COR-L47 (cell line): ENCODE results near the gene POMT1.
"Not testable (repeated sequence)": the region's sequence is repeated elsewhere in the genome, so short reads cannot be mapped to it uniquely, and the experiment has no call there.

Source experiments
- DNase-seq: peaks from one replicate; lab custom pipeline; 2025; lab: John Stamatoyannopoulos, UW

POMT1 gene, protein sequence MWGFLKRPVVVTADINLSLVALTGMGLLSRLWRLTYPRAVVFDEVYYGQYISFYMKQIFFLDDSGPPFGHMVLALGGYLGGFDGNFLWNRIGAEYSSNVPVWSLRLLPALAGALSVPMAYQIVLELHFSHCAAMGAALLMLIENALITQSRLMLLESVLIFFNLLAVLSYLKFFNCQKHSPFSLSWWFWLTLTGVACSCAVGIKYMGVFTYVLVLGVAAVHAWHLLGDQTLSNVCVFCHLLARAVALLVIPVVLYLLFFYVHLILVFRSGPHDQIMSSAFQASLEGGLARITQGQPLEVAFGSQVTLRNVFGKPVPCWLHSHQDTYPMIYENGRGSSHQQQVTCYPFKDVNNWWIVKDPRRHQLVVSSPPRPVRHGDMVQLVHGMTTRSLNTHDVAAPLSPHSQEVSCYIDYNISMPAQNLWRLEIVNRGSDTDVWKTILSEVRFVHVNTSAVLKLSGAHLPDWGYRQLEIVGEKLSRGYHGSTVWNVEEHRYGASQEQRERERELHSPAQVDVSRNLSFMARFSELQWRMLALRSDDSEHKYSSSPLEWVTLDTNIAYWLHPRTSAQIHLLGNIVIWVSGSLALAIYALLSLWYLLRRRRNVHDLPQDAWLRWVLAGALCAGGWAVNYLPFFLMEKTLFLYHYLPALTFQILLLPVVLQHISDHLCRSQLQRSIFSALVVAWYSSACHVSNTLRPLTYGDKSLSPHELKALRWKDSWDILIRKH

GRCh38 chr9:131502781-131503625 is at the start of gene POMT1:
TSS of gene POMT1 (plus strand) at chr9:131502918. CDS start at chr9:131504219, 1,301 bp downstream.
- DNase-seq, result peak; percentile 88

DNA sequence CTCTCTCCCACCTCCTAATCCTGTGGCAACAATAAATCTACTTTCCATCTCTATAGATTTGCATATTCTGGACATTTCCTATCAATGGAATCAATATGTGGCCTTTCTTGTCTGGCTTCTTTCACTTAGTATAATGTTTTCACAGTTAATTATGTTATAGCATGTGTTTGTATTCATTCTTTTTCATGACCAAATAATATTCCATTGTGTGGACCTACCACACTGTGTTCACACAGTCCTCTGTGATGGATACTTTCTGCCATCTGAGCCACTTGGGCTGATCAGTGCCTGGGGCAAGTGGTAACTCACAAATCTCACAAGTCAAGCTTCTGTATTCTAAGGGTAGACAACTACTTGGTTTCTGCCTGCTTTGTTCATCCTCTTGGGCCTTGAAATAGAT is 48.7 kb upstream of the POMT1 start:
- DNase-seq, result no peak

DNA sequence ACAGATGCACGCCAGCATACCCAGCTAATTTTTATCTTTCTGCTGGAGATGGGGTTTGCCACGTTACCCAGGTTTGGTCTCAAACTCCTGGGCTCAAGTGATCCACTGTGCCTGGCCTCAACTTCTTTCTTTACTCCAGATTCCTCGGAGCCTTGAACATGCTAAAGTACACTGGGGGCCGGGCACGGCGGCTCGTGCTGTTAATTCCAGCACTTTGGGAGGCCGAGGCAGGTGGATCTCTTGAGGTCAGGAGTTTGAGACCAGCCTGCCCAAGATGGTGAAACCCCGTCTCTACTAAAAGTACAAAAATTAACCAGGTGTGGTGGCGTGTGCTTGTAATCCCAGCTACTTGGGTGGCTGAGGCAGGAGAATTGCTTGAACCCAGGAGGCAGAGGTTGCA is 47.1 kb upstream of the POMT1 start:
- not testable (repeated sequence) for DNase-seq

GRCh38 chr9:131457746-131458145 is 45.0 kb upstream of the POMT1 start:
- no peak for DNase-seq

- no peak for DNase-seq
Measured at GRCh38 chr9:131459056-131459455, 43.7 kb upstream of the POMT1 start.

GRCh38 chr9:131461166-131461565 is 41.6 kb upstream of the POMT1 start:
- DNase-seq, result no peak

- DNase-seq, result no peak
Measured at GRCh38 chr9:131464354-131465000, 38.2 kb upstream of the POMT1 start.

DNA sequence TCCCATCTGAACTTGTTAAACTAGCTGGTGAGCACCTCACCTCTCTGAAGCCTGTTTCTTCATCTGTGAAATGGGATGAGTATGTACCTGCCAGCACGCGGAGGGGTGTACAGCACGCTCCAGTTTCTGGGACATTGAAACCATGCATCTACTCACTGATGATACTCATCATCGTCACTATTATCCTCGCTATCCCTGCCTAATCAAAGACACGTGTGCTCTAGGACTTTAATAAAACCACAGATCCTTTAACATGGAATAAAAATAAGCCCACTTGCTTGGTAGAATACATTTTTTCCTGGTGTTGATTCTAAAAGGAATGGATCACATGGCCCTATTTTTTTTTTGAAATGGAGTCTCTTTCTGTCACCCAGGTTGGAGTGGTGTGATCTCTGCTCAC is 37.3 kb upstream of the POMT1 start:
- DNase-seq, result no peak

GRCh38 chr9:131467214-131467935 is 35.3 kb upstream of the POMT1 start:
- no peak for DNase-seq

DNA sequence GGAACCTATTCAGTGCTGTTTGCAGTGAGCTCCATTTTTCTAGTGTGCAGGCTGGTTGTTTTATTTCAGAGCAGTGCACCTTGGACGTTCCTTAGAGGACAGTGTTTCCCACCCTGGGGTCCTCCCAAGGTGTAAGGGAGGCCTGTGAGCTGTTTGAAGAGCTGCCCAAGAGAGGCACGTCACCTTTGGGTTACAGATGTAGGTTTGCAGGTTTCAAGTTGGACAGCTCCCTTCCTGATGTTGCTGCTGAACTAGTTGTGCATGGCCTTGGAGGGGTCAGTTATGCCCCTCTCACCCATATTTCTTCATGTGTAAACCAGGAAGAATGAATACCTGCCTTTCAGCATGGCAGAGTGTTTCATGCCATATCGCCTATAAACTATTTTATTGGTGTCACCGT is 34.7 kb upstream of the POMT1 start:
- DNase-seq, result no peak

DNA sequence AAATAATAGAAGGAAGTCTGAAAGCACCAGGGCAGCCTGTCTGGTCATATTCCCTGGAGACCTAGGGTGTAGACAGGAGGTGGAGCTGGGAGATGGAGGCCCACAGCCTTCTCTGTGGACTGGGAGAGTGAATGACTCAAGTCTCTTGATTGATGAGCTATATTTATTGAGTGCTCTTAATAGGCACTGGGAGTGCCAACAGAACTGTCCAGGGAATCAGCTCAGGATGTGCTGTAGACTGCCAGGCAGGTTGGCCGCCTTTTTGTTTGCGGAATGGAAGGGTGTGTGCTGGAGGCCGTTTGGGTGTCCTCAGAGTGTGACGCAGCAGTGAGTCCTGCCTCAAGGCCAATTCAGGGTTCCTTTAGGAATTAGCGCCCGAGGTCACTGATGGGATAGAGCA is 33.4 kb upstream of the POMT1 start:
- DNase-seq, result no peak

DNA sequence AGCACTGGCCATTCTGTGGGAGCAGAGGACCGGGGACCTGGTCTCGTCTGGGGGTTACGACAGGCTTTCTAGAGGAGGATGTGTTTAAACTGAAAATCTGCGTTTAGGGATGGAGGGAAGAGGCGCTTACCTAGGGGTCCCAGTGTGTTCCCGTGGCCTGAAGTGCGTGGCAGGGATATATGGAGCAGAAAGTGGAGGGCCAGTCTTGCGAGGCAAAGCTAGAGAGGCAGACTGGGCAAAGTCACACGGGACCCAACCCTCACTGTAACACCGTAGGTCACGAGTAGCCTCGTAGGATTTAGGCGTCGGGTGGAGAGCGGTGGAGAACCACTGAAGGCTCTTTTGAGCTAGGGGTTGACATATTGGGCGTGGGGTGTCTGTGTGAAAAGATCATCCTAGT is 32.8 kb upstream of the POMT1 start:
- DNase-seq, result no peak

GRCh38 chr9:131470581-131470991 is 32.1 kb upstream of the POMT1 start:
- DNase-seq, result no peak

- not testable (repeated sequence) for DNase-seq
Measured at GRCh38 chr9:131472085-131472484, 30.6 kb upstream of the POMT1 start.

DNA sequence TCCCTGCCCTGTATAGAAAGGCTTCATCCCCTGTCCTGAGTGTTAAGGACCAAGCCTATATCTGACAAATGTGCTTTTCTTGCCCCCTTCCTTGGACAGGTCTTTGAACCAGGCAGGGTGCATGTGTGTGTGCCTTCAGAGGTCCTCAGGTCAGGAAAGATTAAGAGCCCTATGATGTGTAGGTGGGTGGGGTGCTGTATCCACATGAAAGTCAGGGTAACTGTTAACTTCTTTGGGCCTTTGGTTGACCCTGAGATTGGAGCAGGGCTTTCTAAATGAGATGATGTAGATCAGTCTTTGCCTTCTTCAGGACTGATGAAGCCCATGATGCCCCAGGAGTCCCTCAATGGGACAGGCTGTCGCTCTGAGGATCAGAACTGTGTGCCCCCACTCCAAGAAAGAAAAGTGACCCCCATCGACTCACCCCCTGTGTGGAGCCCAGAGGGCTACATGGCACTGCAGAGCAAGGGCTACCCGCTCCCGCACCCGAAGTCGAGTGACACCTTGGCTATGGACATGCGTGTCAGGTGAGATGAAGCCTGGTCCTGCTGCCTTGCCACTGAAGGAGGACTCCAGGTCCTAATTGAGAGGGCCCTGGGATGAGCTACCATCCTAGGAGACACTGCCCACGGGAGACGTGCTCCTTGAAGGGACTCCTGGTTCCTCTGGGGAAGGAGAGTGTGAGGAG is 29.4 kb upstream of the POMT1 start:
- no peak for DNase-seq

GRCh38 chr9:131473891-131474290 is 28.8 kb upstream of the POMT1 start:
- no peak for DNase-seq

GRCh38 chr9:131474711-131475110 is 28.0 kb upstream of the POMT1 start:
- no peak for DNase-seq

DNA sequence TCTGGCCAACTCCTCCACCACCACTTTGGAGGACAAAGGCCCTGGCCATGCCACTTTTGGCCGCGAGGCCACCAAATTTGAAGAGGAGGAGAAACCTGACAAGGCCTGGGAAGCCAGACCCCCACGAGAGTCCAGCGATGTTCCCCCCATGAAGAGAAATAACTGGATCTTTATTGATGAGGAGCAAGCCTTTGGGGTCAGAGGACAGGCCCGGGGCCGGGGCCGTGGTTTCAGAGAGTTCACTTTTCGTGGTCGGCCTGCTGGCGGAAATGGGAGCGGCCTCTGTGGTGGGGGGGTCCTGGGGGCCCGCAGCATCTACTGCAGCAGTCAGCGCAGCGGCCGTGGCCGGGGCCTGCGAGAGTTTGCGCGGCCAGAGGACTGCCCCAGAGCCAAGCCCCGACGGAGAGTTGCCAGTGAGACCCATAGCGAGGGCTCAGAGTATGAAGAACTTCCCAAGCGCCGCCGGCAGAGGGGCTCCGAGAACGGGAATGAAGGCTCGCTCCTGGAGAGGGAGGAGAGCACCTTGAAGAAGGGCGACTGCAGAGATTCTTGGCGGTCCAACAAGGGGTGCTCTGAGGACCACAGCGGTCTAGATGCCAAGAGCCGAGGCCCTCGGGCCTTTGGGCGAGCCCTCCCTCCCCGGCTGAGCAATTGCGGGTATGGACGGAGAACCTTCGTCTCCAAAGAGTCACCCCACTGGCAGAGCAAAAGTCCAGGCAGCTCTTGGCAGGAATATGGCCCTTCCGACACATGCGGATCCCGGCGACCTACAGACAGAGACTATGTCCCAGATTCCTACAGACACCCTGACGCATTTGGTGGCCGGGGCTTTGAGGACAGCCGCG is 27.4 kb upstream of the POMT1 start:
- no peak for DNase-seq

- no peak for DNase-seq
Measured at GRCh38 chr9:131475956-131476776, 26.6 kb upstream of the POMT1 start.
